HepG2 (cell line): Measurements from ENCODE around the gene SLC41A1. TPM values are rescaled to one million over a fixed set of nuclear protein-coding genes. Genes with fewer than 3 reads are reported as not detected.

ENCODE experiments used
- ATAC-seq: fragments of 200-7000 bp; cut with Tn5 transposase; 3 replicates; pipeline ENCODE4 v1.9.1; 2020; ENCODE audit warnings: mild to moderate bottlenecking, moderate library complexity
- BruUV-seq: library from RNA; stranded (reverse); fragments of 400-500 nt; replicated peaks from 2 replicates; lab custom pipeline; 2021; lab: Mats Ljungman, UMichigan
- CTCF ChIA-PET: fragments of 300-600 bp; formaldehyde crosslinking; extraction: SDS; loops from one replicate; lab custom pipeline; 2021; ENCODE audit warnings: low total read pairs, inconsistent platforms, low intra/inter-chr PET ratio; lab: Yijun Ruan, JAX
- POLR2A ChIA-PET: fragments of 350-600 bp; sonication (Branson Sonifier 250); formaldehyde crosslinking; loops from one replicate; lab custom pipeline; 2020; ENCODE audit warnings: antibody characterized with exemption, inconsistent platforms; lab: Yijun Ruan, JAX
- DNase-seq: peaks from one replicate; pipeline ENCODE4 v3.0.0-alpha.2; 2015; ENCODE audit warnings: low spot score
- FAIRE-seq: peaks from 3 replicates; lab custom pipeline; 2011; peaks lifted over from hg19 to GRCh38; lab: Jason Lieb, UNC
- H2AFZ ChIP-seq: one replicate; pipeline ENCODE4 v1.6.1; 2011; ENCODE audit warnings: low read length, inconsistent platforms
- H3K27ac ChIP-seq: fragments of 300-600 bp; 3 replicates; pipeline ENCODE4 v1.8.0; 2011; ENCODE audit warnings: mixed run types, mild to moderate bottlenecking, mixed read lengths, low read length, inconsistent platforms; ENCODE audit not compliant: insufficient read depth; ENCODE audit errors: extremely low read length
- H3K27me3 ChIP-seq, 2 experiments: fragments of 200-600 bp in 1 of 2; 2 replicates in 1 of 2; 3 replicates in 1 of 2; pipeline versions ENCODE4 v1.6.0 to v1.8.0; 2011; ENCODE audit warnings: low read length in 2 of 2, mild to moderate bottlenecking in 2 of 2, moderate library complexity in 2 of 2, inconsistent platforms in 1 of 2; ENCODE audit not compliant: insufficient read depth in 2 of 2, control insufficient read depth in 1 of 2
- H3K36me3 ChIP-seq, 2 experiments: fragments of 200-600 bp in 1 of 2; replicated peaks in 1 of 2; 2 replicates in 1 of 2; 3 replicates in 1 of 2; pipeline versions ENCODE4 v1.5.1 to v1.8.0; 2011; ENCODE audit warnings: low read length in 2 of 2, inconsistent platforms in 1 of 2; ENCODE audit not compliant: insufficient read depth in 2 of 2, control insufficient read depth in 1 of 2
- H3K4me1 ChIP-seq: 2 replicates; pipeline ENCODE4 v1.5.1; 2012; ENCODE audit warnings: low read length, inconsistent platforms; ENCODE audit not compliant: insufficient read depth
- H3K4me2 ChIP-seq: 2 replicates; pipeline ENCODE4 v1.6.0; 2011; ENCODE audit warnings: low read depth, low read length, inconsistent platforms
- H3K4me3 ChIP-seq, 3 experiments: fragments of 200-600 bp in 1 of 3; sonication (generic), shearing (Covaris generic) in 1 of 3; replicated peaks in 1 of 3; 2 replicates each; pipeline ENCODE4 v1.5.1; 2011 to 2016; ENCODE audit warnings: low read length in 3 of 3, inconsistent platforms in 2 of 3, low read depth in 2 of 3, mild to moderate bottlenecking in 2 of 3, control low read depth in 1 of 3, mixed read lengths in 1 of 3; ENCODE audit not compliant: insufficient read depth in 1 of 3
- H3K79me2 ChIP-seq: one replicate; pipeline ENCODE4 v1.6.1; 2011; ENCODE audit warnings: low read length, inconsistent platforms; ENCODE audit not compliant: insufficient read depth
- H3K9ac ChIP-seq: 2 replicates; pipeline ENCODE4 v1.6.0; 2011; ENCODE audit warnings: mild to moderate bottlenecking, low read depth, low read length, inconsistent platforms; ENCODE audit not compliant: insufficient read depth
- H3K9me3 ChIP-seq: 2 replicates; pipeline ENCODE4 v1.5.1; 2012; ENCODE audit warnings: mild to moderate bottlenecking, low read length
- H4K20me1 ChIP-seq: 2 replicates; pipeline ENCODE4 v1.6.0; 2011; ENCODE audit warnings: inconsistent platforms, mild to moderate bottlenecking, low read length, moderate library complexity; ENCODE audit not compliant: insufficient read depth
- BRCA1 ChIP-seq: sonication (generic); formaldehyde crosslinking; IDR thresholded peaks from 2 replicates; pipeline ENCODE4 v1.4.0; 2020; ENCODE audit warnings: missing genetic modification reagents
- CSRNP2 ChIP-seq: sonication (generic); formaldehyde crosslinking; conservative IDR thresholded peaks from 2 replicates; pipeline ENCODE4 v1.8.0; 2022; ENCODE audit warnings: low read depth, missing genetic modification reagents
- E2F5 ChIP-seq: sonication (generic); formaldehyde crosslinking; conservative IDR thresholded peaks from 2 replicates; pipeline ENCODE4 v1.4.0; 2020; ENCODE audit warnings: missing genetic modification reagents
- KDM4B ChIP-seq: sonication (generic); formaldehyde crosslinking; IDR thresholded peaks from 2 replicates; pipeline ENCODE4 v1.4.0; 2020; ENCODE audit warnings: missing genetic modification reagents
- RBM22 ChIP-seq: fragments of 200-400 bp; formaldehyde crosslinking; optimal IDR thresholded peaks from 2 replicates; pipeline ENCODE3; 2017; ENCODE audit warnings: mild to moderate bottlenecking, low read length, moderate library complexity
- WGBS: methylation state at CpG from one replicate; pipeline ENCODE4 v1.1.6; 2017; ENCODE audit warnings: low lambda C conversion rate; 5-methylcytosine and 5-hydroxymethylcytosine counted together
- in situ Hi-C: cut with HindIII; loops from 2 replicates; pipeline ENCODE4 v1.10.0; 2017; ENCODE audit warnings: low pct_unique_long_range_greater_than_20kb; ENCODE audit not compliant: extremely low pct_ligation_motif_present
- intact Hi-C: fragments of 100-400 bp; cut with micrococcal nuclease; formaldehyde crosslinking; loops from one replicate; pipeline ENCODE4 v1.10.0; 2022; ENCODE audit not compliant: unreplicated experiment
- polyA plus RNA-seq, 8 experiments: library from polyadenylated mRNA; depleted of rRNA in 3 of 8; stranded (reverse) in 7 of 8; unstranded in 1 of 8; fragments of >200 nt; fragmentation: Illumina TruSeq in 4 of 8; extraction: Trizol in 4 of 8; gene quantifications; 2 replicates each; pipeline versions ENCODE4 v1.2.1 to v1.2.3, GENCODE V29; 2011 to 2016; ENCODE audit warnings: low read depth in 4 of 8, missing spikeins in 1 of 8, mixed read lengths in 1 of 8; ENCODE audit not compliant: insufficient read depth in 1 of 8
- total RNA-seq, 5 experiments: library from RNA; depleted of rRNA; stranded (reverse); fragments of >200 nt; fragmentation: Illumina TruSeq; extraction: Trizol; gene quantifications; 2 replicates each; pipeline ENCODE4 v1.2.3, GENCODE V29; 2016; ENCODE audit warnings: low read depth in 1 of 5

The SLC41A1 gene
- total and polyA plus RNA-seq, 2 of the 13 experiments (the other 11 are each of a cell fraction or from before 2014, with no cell fraction given): 2.2 to 4.6 TPM

GRCh38 chr1:205744403-205744802 lies 68.6 kb downstream of the SLC41A1 start (continued):
- no peak for TF ChIP-seq CSRNP2 (CRISPR knock-in tag)

- CTCF ChIA-PET: no interaction called here
- Histone ChIP-seq H3K9ac (no peak overlapping the region), H4K20me1 (peaks cover 40% of the 10 kb centered on the region)
These were observed 69.0 kb downstream of the SLC41A1 start for GRCh38 chr1:205743977-205744376.

More at GRCh38 chr1:205743977-205744376, 69.0 kb downstream of the SLC41A1 start:
- no peaks in the 10 kb centered on the region for H3K9me3 ChIP-seq
- H3K4me2 ChIP-seq: no peak overlapping the region
- H3K4me1 ChIP-seq: peaks cover 71% of the 10 kb centered on the region
- no TSS peak for BruUV-seq
- no peaks in the 10 kb centered on the region; a peak in 1 of 5 replicates for H3K36me3 ChIP-seq
- no peak for ATAC-seq
- H3K27me3 ChIP-seq: no peaks in the 10 kb centered on the region; a peak in 1 of 5 replicates
- no peak overlapping the region for H3K4me3 ChIP-seq
- in situ Hi-C loops (no loop called here), intact Hi-C loops (no loop called here)
- WGBS: 76% methylated on average over 4 of the region's 4 CpGs
- DNase-seq: no peak
- POLR2A ChIA-PET: no interaction called here
- no peak for FAIRE-seq
- no peak overlapping the region for H3K27ac ChIP-seq
- no peak overlapping the region for H2AFZ ChIP-seq
- TF ChIP-seq BRCA1 (CRISPR knock-in tag) (no peak), RBM22 (peak; percentile 53), E2F5 (CRISPR knock-in tag) (no peak), KDM4B (no peak)
- H3K79me2 ChIP-seq: peaks cover 88% of the 10 kb centered on the region
